Mucosa of descending colon (tissue), 3 donors: ENCODE results near the gene CST7. TPM values are rescaled to one million over a fixed set of nuclear protein-coding genes. Genes with fewer than 3 reads are reported as not detected.

ENCODE experiments used
- ATAC-seq: fragments of 200-7000 bp; cut with Tn5 transposase; one replicate; pipeline ENCODE4 v1.9.1; 2020; ENCODE audit warnings: mild to moderate bottlenecking, moderate library complexity
- DNase-seq, 3 donors: peaks; one replicate each; pipeline ENCODE4 v3.0.0-alpha.2; 2020
- H3K36me3 ChIP-seq: fragments of 200-600 bp; one replicate; pipeline ENCODE4 v1.8.0; 2021; ENCODE audit warnings: low read depth, mild to moderate bottlenecking
- H3K4me1 ChIP-seq: fragments of 200-600 bp; one replicate; pipeline ENCODE4 v1.8.0; 2021; ENCODE audit warnings: low read depth, mild to moderate bottlenecking
- H3K4me3 ChIP-seq: fragments of 200-600 bp; one replicate; pipeline ENCODE4 v1.8.0; 2021; ENCODE audit warnings: mild to moderate bottlenecking
- H3K9me3 ChIP-seq: fragments of 200-600 bp; one replicate; pipeline ENCODE4 v1.8.0; 2021; ENCODE audit warnings: mild to moderate bottlenecking
- intact Hi-C, 2 donors: fragments of 100-400 bp; cut with DNase I in 1 of 2; cut with micrococcal nuclease in 1 of 2; formaldehyde crosslinking; loops; one replicate each; pipeline versions ENCODE4 v1.11.0 to v1.11.1; 2022; cut with DNase I, micrococcal nuclease
- total RNA-seq, 3 donors: library from RNA; stranded (reverse); fragmentation: NEBNext Ultra II Directional in 2 of 3; extraction: Animal tissue kit (Norgen Biotek cat#: 25700) in 2 of 3; gene quantifications; one replicate each; pipeline versions ENCODE4 v1.2.1 to v1.2.4, GENCODE V29; 2021 to 2023
- TF ChIP-seq, protein P1 (sequence below): fragments of 200-600 bp; IDR thresholded peaks from one replicate; pipeline ENCODE4 v1.8.0; 2022; ENCODE audit warnings: antibody characterized with exemption, mild to moderate bottlenecking
- donor health status: DM: no; HTN: no; CAD: no; lungs with moderate emphysema.
- donor health status: DM: no; HTN: no; CAD: no.
- donor health status: DM: no; HTN: yes; CAD: no.

The CST7 gene
- total RNA-seq, 3 donors from 2014 or later = 1.4 to 2.3 (median 1.7) TPM

DNA sequence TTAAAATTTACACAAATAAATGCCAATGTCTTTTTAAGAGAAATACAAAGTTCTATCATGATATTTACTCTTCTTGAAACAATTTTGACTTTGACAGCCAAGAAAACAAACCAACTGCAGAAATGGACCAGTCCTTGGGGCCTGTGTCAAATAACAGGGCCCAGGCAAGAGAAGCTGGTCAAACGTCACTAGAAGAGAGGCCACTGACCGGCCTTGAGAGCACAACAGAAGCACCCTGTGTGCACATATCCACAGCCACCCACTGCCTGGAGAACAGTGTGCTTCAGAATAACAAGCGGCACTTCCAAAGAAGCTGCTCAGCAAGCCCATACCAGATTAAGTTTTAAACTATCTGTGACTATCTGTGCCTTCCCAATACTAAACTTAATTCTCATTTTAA is 28.7 kb downstream of the CST7 start:
- intact Hi-C loops = no loop called here
- H3K4me3 ChIP-seq = no peak overlapping the region
- DNase-seq (no peak), ATAC-seq (no peak)
- peaks cover 17% of the 10 kb centered on the region for H3K9me3 ChIP-seq
- TF ChIP-seq, protein P1, sequence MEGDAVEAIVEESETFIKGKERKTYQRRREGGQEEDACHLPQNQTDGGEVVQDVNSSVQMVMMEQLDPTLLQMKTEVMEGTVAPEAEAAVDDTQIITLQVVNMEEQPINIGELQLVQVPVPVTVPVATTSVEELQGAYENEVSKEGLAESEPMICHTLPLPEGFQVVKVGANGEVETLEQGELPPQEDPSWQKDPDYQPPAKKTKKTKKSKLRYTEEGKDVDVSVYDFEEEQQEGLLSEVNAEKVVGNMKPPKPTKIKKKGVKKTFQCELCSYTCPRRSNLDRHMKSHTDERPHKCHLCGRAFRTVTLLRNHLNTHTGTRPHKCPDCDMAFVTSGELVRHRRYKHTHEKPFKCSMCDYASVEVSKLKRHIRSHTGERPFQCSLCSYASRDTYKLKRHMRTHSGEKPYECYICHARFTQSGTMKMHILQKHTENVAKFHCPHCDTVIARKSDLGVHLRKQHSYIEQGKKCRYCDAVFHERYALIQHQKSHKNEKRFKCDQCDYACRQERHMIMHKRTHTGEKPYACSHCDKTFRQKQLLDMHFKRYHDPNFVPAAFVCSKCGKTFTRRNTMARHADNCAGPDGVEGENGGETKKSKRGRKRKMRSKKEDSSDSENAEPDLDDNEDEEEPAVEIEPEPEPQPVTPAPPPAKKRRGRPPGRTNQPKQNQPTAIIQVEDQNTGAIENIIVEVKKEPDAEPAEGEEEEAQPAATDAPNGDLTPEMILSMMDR = no peak
- no peaks in the 10 kb centered on the region for H3K4me1 ChIP-seq
- H3K36me3 ChIP-seq = no peaks in the 10 kb centered on the region

DNA sequence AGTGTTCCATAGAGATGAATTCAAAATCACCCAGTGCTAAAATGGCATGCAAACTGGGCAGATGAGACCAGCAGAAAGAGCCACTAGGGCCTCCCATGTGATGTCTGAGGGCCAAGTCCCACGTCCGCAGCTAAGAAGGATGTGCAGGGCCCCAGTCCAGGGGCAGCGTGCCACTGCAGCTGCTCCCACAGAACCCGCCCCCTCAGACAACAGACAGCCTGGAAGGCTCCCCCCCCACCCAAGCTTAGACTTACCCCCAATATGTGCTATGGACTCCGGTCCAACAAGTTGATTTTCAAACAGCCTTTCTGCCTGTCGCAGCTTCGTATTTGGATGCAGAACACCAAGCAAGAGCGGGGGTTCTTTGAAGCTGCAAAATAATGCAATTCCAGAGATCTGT is 29.4 kb downstream of the CST7 start:
- H3K4me3 ChIP-seq = no peak overlapping the region
- no peaks in the 10 kb centered on the region for H3K4me1 ChIP-seq
- no peak for DNase-seq
- peaks cover 17% of the 10 kb centered on the region for H3K9me3 ChIP-seq
- no peak for ATAC-seq
- intact Hi-C loops = no loop called here
- no peaks in the 10 kb centered on the region for H3K36me3 ChIP-seq
- TF ChIP-seq, protein P1 = no peak

DNA sequence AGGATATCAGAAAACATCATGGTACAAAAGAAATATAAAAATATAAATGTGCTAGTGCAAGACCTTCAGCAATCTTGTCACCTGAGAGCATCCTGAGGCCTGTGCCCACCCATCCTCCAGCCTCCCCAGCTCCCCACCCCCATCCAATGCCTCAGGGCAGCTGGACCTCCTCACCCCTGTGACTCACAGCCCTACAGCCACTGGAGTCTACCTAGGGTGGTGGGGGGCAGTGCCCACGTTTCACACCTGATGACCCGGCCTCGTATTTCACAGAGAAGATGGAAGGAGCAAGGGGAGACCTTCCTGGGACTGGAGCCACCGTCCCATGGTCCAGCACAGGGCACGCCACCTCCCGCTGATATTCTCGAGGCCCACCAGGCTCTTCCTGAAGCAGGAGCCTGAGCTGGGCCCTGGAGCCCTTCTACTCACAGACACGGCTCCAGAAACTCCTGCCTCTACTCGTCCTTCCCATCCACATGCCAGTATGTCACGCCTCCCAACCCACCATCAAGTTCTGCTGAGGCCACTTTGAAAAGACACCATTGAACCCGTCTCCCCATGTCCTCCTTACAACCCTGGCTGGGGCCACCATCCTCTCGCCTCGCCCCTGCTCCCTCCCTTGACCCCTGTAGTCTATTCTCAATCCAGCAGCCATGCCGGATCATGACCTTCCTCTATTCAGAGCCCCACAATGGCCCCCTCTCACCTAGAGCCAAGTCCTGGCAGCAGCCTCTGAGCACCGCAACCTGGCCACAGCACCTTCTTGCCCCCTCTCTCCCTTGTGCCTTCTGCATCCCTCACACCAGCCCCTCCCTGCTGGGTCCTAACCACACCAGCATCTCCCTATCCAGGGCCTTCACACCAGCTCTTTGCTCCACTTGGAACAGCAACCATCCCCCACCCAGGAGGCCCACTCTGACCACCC is 30.2 kb downstream of the CST7 start:
- H3K36me3 ChIP-seq = no peaks in the 10 kb centered on the region
- no peaks in the 10 kb centered on the region for H3K4me1 ChIP-seq
- TF ChIP-seq, protein P1 = no peak
- no peak for ATAC-seq
- peaks cover 17% of the 10 kb centered on the region for H3K9me3 ChIP-seq
- no peak overlapping the region for H3K4me3 ChIP-seq
- no peak for DNase-seq
- intact Hi-C loops = no loop called here

DNA sequence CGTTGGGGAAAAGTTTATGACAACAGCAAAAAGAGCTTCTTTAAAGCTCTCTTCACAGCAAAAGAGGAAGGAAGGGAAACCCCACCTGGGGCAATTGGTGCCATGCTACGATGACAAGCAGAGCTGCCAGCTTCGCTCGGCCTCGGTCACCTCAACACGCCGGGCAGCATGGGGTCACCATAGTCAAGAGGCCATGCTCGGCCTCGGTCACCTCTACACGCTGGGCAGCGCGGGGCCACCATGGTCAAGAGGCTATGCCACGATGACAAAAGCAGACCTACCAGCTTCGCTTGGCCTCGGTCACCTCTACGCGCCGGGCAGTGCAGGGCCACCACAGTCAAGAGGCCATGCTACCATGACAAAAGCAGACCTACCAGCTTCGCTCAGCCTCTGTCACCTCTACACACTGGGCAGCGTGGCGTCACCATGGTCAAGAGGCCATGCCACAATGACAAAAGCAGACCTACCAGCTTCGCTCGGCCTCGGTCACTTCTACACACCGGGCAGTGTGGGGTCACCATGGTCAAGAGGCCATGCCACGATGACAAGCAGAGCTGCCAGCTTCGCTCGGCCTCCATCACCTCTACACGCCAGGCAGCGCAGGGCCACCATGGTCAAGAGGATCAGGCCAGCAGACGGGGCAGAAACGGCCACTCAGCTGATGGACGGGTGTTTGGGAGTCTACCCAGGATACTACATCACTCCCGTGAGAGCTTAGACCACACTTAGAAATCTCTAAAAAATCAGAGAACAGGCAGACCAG is 31.4 kb downstream of the CST7 start:
- TF ChIP-seq, protein P1 = no peak
- Histone ChIP-seq H3K36me3 (no peaks in the 10 kb centered on the region), H3K9me3 (peaks cover 17% of the 10 kb centered on the region), H3K4me1 (peaks cover 11% of the 10 kb centered on the region), H3K4me3 (no peak overlapping the region)
- ATAC-seq (no peak), DNase-seq (no peak)
- intact Hi-C loops = no loop called here

DNA sequence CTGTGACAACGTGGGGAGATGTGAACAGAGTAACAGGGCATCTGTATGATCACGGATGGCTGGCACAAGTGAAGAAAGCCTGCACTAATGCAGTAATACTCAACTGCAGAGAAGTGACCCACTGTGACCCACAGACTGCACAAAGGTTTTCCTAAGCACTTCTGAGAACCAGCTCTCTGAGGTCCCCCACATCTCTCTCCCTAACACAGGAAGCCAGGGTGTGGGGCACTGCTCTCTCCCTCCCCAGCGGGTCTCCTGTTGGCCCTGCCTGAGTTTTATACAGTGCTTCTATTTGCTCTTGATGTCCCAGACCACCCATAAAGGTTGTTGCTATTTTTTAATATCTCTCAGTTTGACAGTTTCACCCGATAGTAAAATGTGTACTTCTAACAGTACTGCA is 32.2 kb downstream of the CST7 start:
- no peaks in the 10 kb centered on the region for H3K36me3 ChIP-seq
- ATAC-seq = no peak

More for the DNA sequence above, 32.2 kb downstream of the CST7 start:
- DNase-seq = no peak
- TF ChIP-seq, protein P1 = no peak
- Histone ChIP-seq H3K4me3 (no peak overlapping the region), H3K4me1 (peaks cover 19% of the 10 kb centered on the region), H3K9me3 (peaks cover 12% of the 10 kb centered on the region)
- intact Hi-C loops = no loop called here
